ENCODE data around the gene TPPP2. TPM values are rescaled to one million over a fixed set of nuclear protein-coding genes. Genes with fewer than 3 reads are reported as not detected.

Gene TPPP2
- total RNA-seq, 1 experiment from 2014 or later: not detected

DNA sequence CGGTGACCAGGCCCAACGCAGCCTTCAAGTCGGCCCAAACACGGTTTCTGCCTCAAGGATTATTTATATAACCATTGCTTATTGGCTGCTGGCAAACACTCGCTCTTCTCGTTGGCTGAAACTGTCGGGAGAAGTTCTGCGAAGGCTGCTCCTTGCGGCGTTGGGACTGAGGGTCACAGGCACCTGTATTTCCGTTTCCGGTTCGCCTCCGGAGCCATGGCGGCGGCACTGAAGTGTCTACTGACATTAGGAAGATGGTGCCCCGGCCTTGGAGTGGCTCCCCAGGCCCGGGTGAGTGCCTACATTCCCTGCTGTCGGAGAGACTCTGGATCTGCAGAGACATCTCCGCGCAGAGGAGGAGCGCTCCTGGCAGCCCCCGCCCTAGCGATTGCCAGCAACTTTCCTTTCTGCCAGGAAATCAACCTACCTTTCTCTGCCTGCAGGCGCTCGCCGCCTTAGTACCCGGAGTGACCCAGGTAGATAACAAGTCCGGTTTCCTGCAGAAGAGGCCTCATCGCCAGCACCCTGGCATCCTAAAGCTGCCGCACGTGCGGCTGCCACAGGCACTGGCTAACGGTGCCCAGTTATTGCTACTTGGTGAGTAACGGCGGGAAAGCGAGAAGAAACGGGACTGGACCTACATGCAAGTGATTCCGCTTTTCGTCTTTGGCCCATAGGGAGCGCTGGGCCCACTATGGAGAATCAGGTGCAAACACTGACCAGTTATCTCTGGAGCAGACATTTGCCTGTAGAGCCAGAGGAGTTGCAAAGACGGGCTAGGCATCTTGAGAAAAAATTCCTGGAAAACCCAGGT is 40.0 kb upstream of the TPPP2 start, which contains the start of gene METTL17:
Gene METTL17 (plus strand): TSS at position 194 of the 814 bp plus-strand sequence. CDS start 23 bp downstream, at position 217.
- Histone ChIP-seq H3K4me3 (ENCODE audit: low read length) (peak within 1 kb of the TSS; percentile 92), H3K9ac (ENCODE audit: low read length) (peak within 1 kb of the TSS; percentile 83), H3K27ac (ENCODE audit: low read length) (peak within 1 kb of the TSS; percentile 58), H3K4me2 (ENCODE audit: low read length) (peak within 1 kb of the TSS; percentile 90), H2AFZ (ENCODE audit: low read length) (peak within 1 kb of the TSS; percentile 89), H3K9me3 (ENCODE audit: low read length) (no peaks in the 10 kb centered on the region), H3K9me2 (replicated peaks; ENCODE audit: low read length) (no peaks in the 10 kb centered on the region; the same call in 1 of the 2 replicates), H3K79me2 (ENCODE audit: low read length) (peaks cover 29% of the 10 kb centered on the region), H3F3A (ENCODE audit: low read length, unreplicated experiment) (peaks cover 4% of the 10 kb centered on the region), H4K20me1 (ENCODE audit: low read length) (peaks cover 4% of the 10 kb centered on the region; the same call in 1 of the 2 replicates), H3K4me1 (ENCODE audit: insufficient read depth, low read length) (peaks cover 42% of the 10 kb centered on the region), H3K36me3 (ENCODE audit: low read depth, low read length) (peaks cover 29% of the 10 kb centered on the region), H3K27me3 (ENCODE audit: low read length) (no peaks in the 10 kb centered on the region)
- ChIA-PET POLR2A (ENCODE audit: unreplicated experiment) (no interaction called here), CTCF (no interaction called here)
- TSS peak; percentile 77 for BruUV-seq (replicated peaks)
- TF ChIP-seq EZH2phosphoT487 (IDR thresholded peaks at IDR 0.05; ENCODE audit: borderline replicate concordance, low read length) (no peak), EZH2 (IDR thresholded peaks at IDR 0.05; ENCODE audit: low read length, unreplicated experiment) (no peak)
- TF ChIP-seq, protein P1, sequence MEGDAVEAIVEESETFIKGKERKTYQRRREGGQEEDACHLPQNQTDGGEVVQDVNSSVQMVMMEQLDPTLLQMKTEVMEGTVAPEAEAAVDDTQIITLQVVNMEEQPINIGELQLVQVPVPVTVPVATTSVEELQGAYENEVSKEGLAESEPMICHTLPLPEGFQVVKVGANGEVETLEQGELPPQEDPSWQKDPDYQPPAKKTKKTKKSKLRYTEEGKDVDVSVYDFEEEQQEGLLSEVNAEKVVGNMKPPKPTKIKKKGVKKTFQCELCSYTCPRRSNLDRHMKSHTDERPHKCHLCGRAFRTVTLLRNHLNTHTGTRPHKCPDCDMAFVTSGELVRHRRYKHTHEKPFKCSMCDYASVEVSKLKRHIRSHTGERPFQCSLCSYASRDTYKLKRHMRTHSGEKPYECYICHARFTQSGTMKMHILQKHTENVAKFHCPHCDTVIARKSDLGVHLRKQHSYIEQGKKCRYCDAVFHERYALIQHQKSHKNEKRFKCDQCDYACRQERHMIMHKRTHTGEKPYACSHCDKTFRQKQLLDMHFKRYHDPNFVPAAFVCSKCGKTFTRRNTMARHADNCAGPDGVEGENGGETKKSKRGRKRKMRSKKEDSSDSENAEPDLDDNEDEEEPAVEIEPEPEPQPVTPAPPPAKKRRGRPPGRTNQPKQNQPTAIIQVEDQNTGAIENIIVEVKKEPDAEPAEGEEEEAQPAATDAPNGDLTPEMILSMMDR (conservative IDR thresholded peaks at IDR 0.05; ENCODE audit: low read depth, low read length): no peak; the same call in none of the 2 replicates
- DNase-seq: peak; percentile 98
- intact Hi-C loops (cut with micrococcal nuclease): loop anchor here (1.0 kb wide), 1 partner anchor 19 kb away; no protein-coding TSS in a partner anchor
- peak; percentile 86 for ATAC-seq

DNA sequence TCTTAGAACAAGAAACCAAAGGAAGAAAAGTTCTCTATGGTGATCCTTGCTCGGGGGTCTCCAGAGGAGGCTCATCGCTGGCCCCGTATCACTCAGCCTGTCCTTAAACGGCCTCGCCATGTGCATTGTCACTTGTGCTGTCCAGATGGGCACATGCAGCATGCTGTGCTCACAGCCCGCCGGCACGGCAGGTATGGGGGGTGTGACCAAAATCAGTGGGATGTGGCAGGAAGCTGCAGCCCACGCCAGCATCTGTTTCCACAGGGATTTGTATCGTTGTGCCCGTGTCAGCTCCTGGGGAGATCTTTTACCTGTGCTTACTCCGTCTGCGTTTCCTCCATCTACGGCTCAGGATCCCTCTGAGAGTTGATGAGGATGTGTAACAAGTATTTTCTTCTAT is 33.5 kb upstream of the TPPP2 start:
- no TSS peak for BruUV-seq (replicated peaks)
- CTCF ChIA-PET: no interaction called here
- Histone ChIP-seq H3K36me3 (ENCODE audit: low read depth, low read length) (peaks cover 44% of the 10 kb centered on the region), H3K4me2 (ENCODE audit: low read length) (no peak overlapping the region), H3K4me1 (ENCODE audit: insufficient read depth, low read length) (peaks cover 5% of the 10 kb centered on the region; the same call in 1 of the 2 replicates), H3K27me3 (ENCODE audit: low read length) (no peaks in the 10 kb centered on the region), H4K20me1 (ENCODE audit: low read length) (peaks cover 4% of the 10 kb centered on the region; the same call in 1 of the 2 replicates), H3K4me3 (ENCODE audit: low read length) (no peak overlapping the region), H3K27ac (ENCODE audit: low read length) (no peak overlapping the region), H3K9ac (ENCODE audit: low read length) (no peak overlapping the region), H2AFZ (ENCODE audit: low read length) (no peak overlapping the region), H3K79me2 (ENCODE audit: low read length) (peaks cover 12% of the 10 kb centered on the region), H3K9me2 (replicated peaks; ENCODE audit: low read length) (no peaks in the 10 kb centered on the region), H3F3A (ENCODE audit: low read length, unreplicated experiment) (no peaks in the 10 kb centered on the region), H3K9me3 (ENCODE audit: low read length) (no peaks in the 10 kb centered on the region)
- intact Hi-C loops (cut with micrococcal nuclease): no loop called here
- POLR2A ChIA-PET (ENCODE audit: unreplicated experiment): no interaction called here
- DNase-seq (no peak), ATAC-seq (no peak)
- TF ChIP-seq EZH2phosphoT487 (IDR thresholded peaks at IDR 0.05; ENCODE audit: borderline replicate concordance, low read length) (no peak), EZH2 (IDR thresholded peaks at IDR 0.05; ENCODE audit: low read length, unreplicated experiment) (no peak)
- TF ChIP-seq, protein P1 (conservative IDR thresholded peaks at IDR 0.05; ENCODE audit: low read depth, low read length): no peak

- no TSS peak for BruUV-seq (replicated peaks)
- no peak for ATAC-seq
- H3K4me3 ChIP-seq (ENCODE audit: low read length): no peak overlapping the region
Measured at GRCh38 chr14:20997115-20997514, 32.9 kb upstream of the TPPP2 start.

More at GRCh38 chr14:20997115-20997514, 32.9 kb upstream of the TPPP2 start:
- Histone ChIP-seq H4K20me1 (ENCODE audit: low read length) (no peaks in the 10 kb centered on the region), H3K4me1 (ENCODE audit: insufficient read depth, low read length) (no peaks in the 10 kb centered on the region; the same call in 1 of the 2 replicates), H3K9me2 (replicated peaks; ENCODE audit: low read length) (no peaks in the 10 kb centered on the region), H3K4me2 (ENCODE audit: low read length) (no peak overlapping the region), H3K36me3 (ENCODE audit: low read depth, low read length) (peaks cover 40% of the 10 kb centered on the region), H3K27ac (ENCODE audit: low read length) (no peak overlapping the region), H3K79me2 (ENCODE audit: low read length) (0 out of 2 replicates have a peak, but pooled peaks cover 6% of the 10 kb centered on the region), H3F3A (ENCODE audit: low read length, unreplicated experiment) (no peaks in the 10 kb centered on the region), H3K9me3 (ENCODE audit: low read length) (no peaks in the 10 kb centered on the region), H3K9ac (ENCODE audit: low read length) (no peak overlapping the region), H2AFZ (ENCODE audit: low read length) (no peak overlapping the region), H3K27me3 (ENCODE audit: low read length) (no peaks in the 10 kb centered on the region)
- CTCF ChIA-PET: no interaction called here
- intact Hi-C loops (cut with micrococcal nuclease): no loop called here
- DNase-seq: no peak
- POLR2A ChIA-PET (ENCODE audit: unreplicated experiment): no interaction called here
- TF ChIP-seq EZH2phosphoT487 (IDR thresholded peaks at IDR 0.05; ENCODE audit: borderline replicate concordance, low read length): no peak
- no peak for TF ChIP-seq EZH2 (IDR thresholded peaks at IDR 0.05; ENCODE audit: low read length, unreplicated experiment)
- TF ChIP-seq, protein P1 (conservative IDR thresholded peaks at IDR 0.05; ENCODE audit: low read depth, low read length): no peak
